DND-41 (cell line): ENCODE data around the gene TUFM.
"Not testable (repeated sequence)": the region's sequence is repeated elsewhere in the genome, so short reads cannot be mapped to it uniquely, and the experiment has no call there.

Experiments
- ATAC-seq: fragments of 200-7000 bp; cut with Tn5 transposase; 3 replicates; pipeline ENCODE4 v1.9.1; 2021; ENCODE audit warnings: low read depth; ENCODE audit not compliant: insufficient read depth
- DNase-seq: peaks from one replicate; pipeline ENCODE4 v3.0.0-alpha.2; 2020
- H2AFZ ChIP-seq: 2 replicates; pipeline ENCODE4 v1.6.0; 2012; ENCODE audit warnings: low read depth, low read length
- H3K27ac ChIP-seq: 2 replicates; pipeline ENCODE4 v1.5.1; 2012; ENCODE audit warnings: low read length, inconsistent platforms
- H3K27me3 ChIP-seq: fragments of 200-600 bp; sonication (generic); 2 replicates; pipeline ENCODE4 v1.6.0; 2012; ENCODE audit warnings: low read length, mild to moderate bottlenecking, inconsistent platforms; ENCODE audit not compliant: insufficient read depth, poor library complexity
- H3K36me3 ChIP-seq: 2 replicates; pipeline ENCODE4 v1.5.1; 2012; ENCODE audit warnings: low read length, inconsistent platforms; ENCODE audit not compliant: insufficient read depth
- H3K4me1 ChIP-seq: 2 replicates; pipeline ENCODE4 v1.5.1; 2012; ENCODE audit warnings: mild to moderate bottlenecking, low read length; ENCODE audit not compliant: insufficient read depth
- H3K4me2 ChIP-seq: 2 replicates; pipeline ENCODE4 v1.6.0; 2012; ENCODE audit warnings: mild to moderate bottlenecking, moderate library complexity, low read length, inconsistent platforms; ENCODE audit not compliant: insufficient read depth
- H3K4me3 ChIP-seq, 2 experiments: fragments of 200-600 bp in 1 of 2; shearing (Covaris generic) in 1 of 2; 2 replicates each; pipeline ENCODE4 v1.5.1; 2012 to 2016; ENCODE audit warnings: inconsistent platforms in 2 of 2, low read length in 2 of 2, mild to moderate bottlenecking in 2 of 2, low read depth in 1 of 2, moderate library complexity in 1 of 2
- H3K79me2 ChIP-seq: 2 replicates; pipeline ENCODE4 v1.6.0; 2012; ENCODE audit warnings: low read length, inconsistent platforms; ENCODE audit not compliant: insufficient read depth
- H3K9ac ChIP-seq: 2 replicates; pipeline ENCODE4 v1.6.0; 2012; ENCODE audit warnings: low read depth, mild to moderate bottlenecking, inconsistent platforms, low read length, moderate library complexity
- H3K9me3 ChIP-seq: 2 replicates; pipeline ENCODE4 v1.5.1; 2012; ENCODE audit warnings: low read length, moderate library complexity, mild to moderate bottlenecking, inconsistent platforms; ENCODE audit not compliant: insufficient read depth, severe bottlenecking
- H4K20me1 ChIP-seq: 2 replicates; pipeline ENCODE4 v1.6.0; 2012; ENCODE audit warnings: low read length; ENCODE audit not compliant: insufficient read depth
- EZH2 ChIP-seq: IDR thresholded peaks from 3 replicates; pipeline ENCODE4 v1.6.1; 2012; ENCODE audit warnings: borderline replicate concordance, low read depth, mild to moderate bottlenecking, moderate library complexity, low read length, inconsistent platforms; ENCODE audit not compliant: severe bottlenecking
- TF ChIP-seq, protein P1 (sequence below): IDR thresholded peaks from 2 replicates; pipeline ENCODE4 v1.5.1; 2012; ENCODE audit warnings: borderline replicate concordance, low read length, moderate library complexity, mild to moderate bottlenecking; ENCODE audit not compliant: poor library complexity, severe bottlenecking; ENCODE audit errors: extremely low read depth

Gene TUFM

DNA sequence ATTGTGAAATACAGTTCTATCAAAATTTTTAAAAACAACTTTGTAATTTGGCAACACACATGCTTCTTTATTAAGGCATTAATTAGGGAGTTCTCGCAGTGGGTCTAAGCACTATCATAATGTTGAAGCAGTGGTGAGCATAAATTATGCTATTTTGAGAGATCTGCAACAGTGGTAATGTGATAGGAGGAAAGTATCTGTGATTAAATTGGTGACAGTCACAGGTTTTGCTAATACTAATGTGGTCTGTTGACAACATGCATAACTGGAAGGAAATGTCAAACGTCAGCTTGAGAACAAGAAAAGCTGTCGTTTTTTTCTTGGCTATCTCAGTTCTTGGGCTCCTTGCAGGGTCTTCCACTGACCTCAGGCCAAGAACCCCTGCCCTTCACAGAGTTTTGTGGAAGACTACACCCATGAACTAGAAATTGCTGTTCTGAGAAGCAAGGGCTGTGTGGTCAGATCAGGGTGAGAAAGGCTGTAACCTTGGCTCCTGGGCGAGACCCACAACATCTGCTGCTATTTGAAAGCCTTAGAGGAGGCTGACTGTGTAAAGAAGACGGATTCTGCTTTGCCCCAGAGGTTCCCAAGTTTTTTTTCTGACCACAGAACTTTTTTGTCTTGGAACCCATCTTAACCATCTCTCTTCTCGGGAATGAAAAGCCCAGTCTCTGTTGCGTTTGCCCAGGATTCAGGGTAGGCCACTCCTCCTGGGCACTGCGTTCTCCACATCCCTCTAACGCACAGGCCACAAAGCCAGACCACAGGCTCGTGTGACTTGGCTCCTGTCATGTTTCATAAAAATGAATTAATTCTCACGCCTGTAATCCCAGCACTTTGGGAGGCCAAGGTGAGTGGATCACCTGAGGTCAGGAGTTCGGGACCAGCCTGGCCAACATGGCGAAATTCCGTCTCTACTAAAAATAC is 46.1 kb upstream of the TUFM start:
- no peaks in the 10 kb centered on the region for H3K27me3 ChIP-seq
- H3K4me1 ChIP-seq = no peaks in the 10 kb centered on the region
- H3K4me3 ChIP-seq = no peak overlapping the region
- H3K79me2 ChIP-seq = no peaks in the 10 kb centered on the region
- peaks cover 3% of the 10 kb centered on the region; the same call in 1 of the 2 replicates for H3K36me3 ChIP-seq
- H2AFZ ChIP-seq = no peak overlapping the region
- H4K20me1 ChIP-seq = no peaks in the 10 kb centered on the region
- TF ChIP-seq, protein P1, sequence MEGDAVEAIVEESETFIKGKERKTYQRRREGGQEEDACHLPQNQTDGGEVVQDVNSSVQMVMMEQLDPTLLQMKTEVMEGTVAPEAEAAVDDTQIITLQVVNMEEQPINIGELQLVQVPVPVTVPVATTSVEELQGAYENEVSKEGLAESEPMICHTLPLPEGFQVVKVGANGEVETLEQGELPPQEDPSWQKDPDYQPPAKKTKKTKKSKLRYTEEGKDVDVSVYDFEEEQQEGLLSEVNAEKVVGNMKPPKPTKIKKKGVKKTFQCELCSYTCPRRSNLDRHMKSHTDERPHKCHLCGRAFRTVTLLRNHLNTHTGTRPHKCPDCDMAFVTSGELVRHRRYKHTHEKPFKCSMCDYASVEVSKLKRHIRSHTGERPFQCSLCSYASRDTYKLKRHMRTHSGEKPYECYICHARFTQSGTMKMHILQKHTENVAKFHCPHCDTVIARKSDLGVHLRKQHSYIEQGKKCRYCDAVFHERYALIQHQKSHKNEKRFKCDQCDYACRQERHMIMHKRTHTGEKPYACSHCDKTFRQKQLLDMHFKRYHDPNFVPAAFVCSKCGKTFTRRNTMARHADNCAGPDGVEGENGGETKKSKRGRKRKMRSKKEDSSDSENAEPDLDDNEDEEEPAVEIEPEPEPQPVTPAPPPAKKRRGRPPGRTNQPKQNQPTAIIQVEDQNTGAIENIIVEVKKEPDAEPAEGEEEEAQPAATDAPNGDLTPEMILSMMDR = no peak
- TF ChIP-seq EZH2 = no peak
- no peak overlapping the region for H3K4me2 ChIP-seq
- ATAC-seq (no peak), DNase-seq (no peak)
- no peak overlapping the region for H3K27ac ChIP-seq
- no peak overlapping the region for H3K9ac ChIP-seq
- no peaks in the 10 kb centered on the region for H3K9me3 ChIP-seq

DNA sequence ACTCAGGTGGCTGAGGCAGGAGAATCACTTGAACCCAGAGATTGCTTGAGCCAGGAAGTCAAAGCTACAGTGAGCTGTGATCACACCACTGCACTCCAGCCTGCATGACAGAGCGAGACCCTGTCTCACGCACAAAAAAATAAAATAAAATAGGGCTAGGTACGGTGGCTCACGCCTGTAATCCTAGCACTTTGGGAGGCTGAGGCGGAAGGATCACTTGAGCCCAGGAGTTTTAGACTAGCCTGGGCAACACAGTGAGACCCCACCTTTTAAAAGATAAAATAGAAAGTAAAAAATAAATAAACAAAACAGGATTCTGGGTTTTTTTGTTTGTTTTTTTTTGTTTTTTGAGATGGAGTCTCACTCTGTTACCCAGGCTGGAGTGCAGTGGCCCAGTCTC is 44.2 kb upstream of the TUFM start:
- not testable (repeated sequence) for H4K20me1 ChIP-seq, H3K4me2 ChIP-seq, DNase-seq, H3K4me3 ChIP-seq, H3K4me1 ChIP-seq, H2AFZ ChIP-seq, ATAC-seq, H3K9ac ChIP-seq, H3K27ac ChIP-seq, H3K36me3 ChIP-seq, H3K9me3 ChIP-seq, H3K79me2 ChIP-seq, H3K27me3 ChIP-seq

DNA sequence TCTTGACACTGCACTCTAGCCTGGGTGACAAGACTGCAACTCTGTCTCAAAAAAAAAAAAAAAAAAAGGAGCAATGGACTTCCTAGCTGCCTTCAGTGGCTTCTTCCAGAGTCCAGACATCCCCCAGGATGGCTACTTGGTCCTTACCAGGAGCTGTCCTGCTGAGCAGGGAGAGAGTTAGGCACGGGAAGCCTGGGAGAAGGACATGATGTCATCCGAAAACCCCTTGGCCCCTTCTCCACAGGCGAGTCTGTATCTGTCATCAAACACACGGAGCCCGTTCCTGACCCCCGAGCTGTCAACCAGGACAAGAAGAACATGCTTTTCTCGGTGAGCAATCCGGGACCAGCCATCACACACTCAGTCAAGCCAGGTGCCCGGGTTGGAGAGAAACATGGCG is 40.8 kb upstream of the TUFM start:
- Histone ChIP-seq H3K79me2 (no peaks in the 10 kb centered on the region), H3K4me2 (no peak overlapping the region), H2AFZ (no peak overlapping the region), H3K9me3 (no peaks in the 10 kb centered on the region), H3K27ac (no peak overlapping the region), H3K4me1 (no peaks in the 10 kb centered on the region), H3K9ac (no peak overlapping the region), H3K27me3 (no peaks in the 10 kb centered on the region), H3K4me3 (no peak overlapping the region), H4K20me1 (no peaks in the 10 kb centered on the region), H3K36me3 (peaks cover 3% of the 10 kb centered on the region; the same call in 1 of the 2 replicates)
- DNase-seq = no peak
- ATAC-seq = no peak
- TF ChIP-seq, protein P1 = no peak
- no peak for TF ChIP-seq EZH2

DNA sequence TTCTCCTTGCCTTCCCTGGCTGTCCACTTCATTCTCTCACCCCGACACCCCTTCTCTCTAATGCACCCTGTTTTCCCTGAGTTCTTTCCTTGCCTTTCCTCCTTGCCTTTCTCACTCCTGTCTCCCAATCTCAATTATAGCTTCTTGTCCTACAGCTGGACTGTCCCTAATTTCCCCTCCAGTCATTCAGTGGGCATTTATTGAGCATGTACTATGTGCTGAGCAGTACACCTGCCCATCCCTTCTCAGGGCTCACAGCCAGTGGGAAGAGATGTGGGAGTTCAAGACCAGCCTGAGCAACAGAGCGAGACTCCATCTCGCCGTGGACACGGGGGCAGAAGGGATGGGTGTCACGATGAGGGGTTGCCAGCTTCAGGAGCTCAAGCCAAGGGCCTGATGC is 37.9 kb upstream of the TUFM start:
- Histone ChIP-seq H3K4me3 (no peak overlapping the region), H3K79me2 (peaks cover 6% of the 10 kb centered on the region), H3K36me3 (peaks cover 3% of the 10 kb centered on the region; the same call in 1 of the 2 replicates), H3K27ac (no peak overlapping the region), H3K4me2 (no peak overlapping the region), H3K4me1 (peaks cover 13% of the 10 kb centered on the region), H2AFZ (no peak overlapping the region), H3K27me3 (no peaks in the 10 kb centered on the region), H4K20me1 (no peaks in the 10 kb centered on the region), H3K9ac (no peak overlapping the region), H3K9me3 (no peaks in the 10 kb centered on the region)
- DNase-seq (no peak), ATAC-seq (no peak)
- TF ChIP-seq EZH2 = no peak
- TF ChIP-seq, protein P1 = no peak
